Measurements from ENCODE around the gene CCSER1.

CCSER1 gene

GRCh38 chr4:90950385-90950841 lies 823.2 kb downstream of the CCSER1 start:
- no peak overlapping the region for H3K4me3 ChIP-seq (ENCODE audit: low read length)
- TF ChIP-seq CTCF (conservative IDR thresholded peaks at IDR 0.05; ENCODE audit: low read depth, low read length), result no peak
- DNase-seq (ENCODE audit: low read depth), result no peak

DNA sequence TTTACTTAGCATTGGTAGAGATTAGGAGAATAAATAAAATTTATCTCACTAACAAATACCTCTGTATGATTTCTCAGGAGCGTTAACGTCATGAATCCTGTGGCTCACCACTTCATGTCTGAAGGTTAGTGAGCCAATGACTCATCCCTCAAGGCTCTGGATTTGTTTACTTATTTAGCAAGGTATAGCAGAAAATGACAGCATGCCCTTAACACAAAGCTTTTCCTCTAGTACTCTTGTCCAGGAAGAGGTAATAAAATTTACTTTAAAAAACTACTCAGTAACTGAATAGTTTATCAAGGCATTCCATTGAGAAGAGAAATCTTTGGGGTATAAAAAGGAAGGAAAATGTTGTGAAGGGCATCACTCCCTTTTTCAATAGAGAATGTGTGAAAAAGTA lies 823.8 kb downstream of the CCSER1 start:
- TF ChIP-seq CTCF (conservative IDR thresholded peaks at IDR 0.05; ENCODE audit: low read depth, low read length), result no peak
- no peak overlapping the region for H3K4me3 ChIP-seq (ENCODE audit: low read length)
- peak; percentile 69 for DNase-seq (ENCODE audit: low read depth)

DNA sequence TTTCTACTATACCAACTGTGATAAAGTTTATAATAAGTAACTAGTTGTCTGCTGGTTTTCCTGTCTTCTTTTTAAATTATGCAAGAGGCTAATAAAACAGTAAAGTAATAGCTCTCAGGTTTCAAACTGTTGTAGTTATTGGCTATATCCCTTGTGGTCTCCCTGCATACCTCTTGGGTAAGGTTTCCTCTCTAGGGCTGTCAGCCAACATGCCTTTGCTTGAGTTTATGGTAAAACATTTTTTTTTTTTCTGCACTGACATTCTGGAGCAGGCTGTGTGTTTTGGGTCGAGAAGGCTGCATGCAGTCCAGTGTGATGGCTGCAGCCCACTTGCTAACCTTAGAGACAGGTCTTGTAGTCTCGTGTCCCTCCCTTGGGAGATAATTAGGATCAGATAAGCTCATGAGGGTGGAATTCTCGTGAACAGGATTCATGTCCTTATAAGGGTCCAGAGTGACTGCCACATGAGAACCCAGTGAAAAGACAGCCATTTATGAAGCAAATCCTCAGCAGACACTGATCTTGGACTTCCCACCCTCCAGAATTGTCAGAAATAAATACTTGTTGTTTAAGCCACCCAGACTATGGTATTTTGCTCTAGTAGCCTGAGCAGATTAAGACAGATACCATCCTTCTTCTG lies 831.2 kb downstream of the CCSER1 start:
- peak; percentile 42 for DNase-seq (ENCODE audit: low read depth)
- TF ChIP-seq CTCF (conservative IDR thresholded peaks at IDR 0.05; ENCODE audit: low read depth, low read length), result no peak
- H3K4me3 ChIP-seq (ENCODE audit: low read length), result no peak overlapping the region

DNA sequence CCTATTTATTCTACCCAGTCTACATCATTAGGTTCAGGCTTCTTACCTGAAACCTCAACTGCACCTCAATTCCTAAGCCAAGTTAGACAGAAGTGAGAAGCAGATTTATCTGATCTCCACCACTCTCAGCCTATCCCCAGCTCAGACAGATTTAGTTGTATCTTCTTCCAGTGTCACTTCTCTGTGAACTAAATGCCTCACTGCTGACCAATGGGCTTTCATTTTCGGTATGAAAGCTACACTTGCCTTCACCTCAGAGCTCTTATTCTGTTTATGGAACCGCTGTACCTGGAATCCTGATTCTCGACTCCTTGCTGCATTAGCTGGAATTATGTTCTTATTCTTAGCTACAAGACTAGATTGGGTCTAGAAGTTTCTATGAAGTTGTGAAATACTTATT lies 833.2 kb downstream of the CCSER1 start:
- H3K4me3 ChIP-seq (ENCODE audit: low read length), result no peak overlapping the region
- no peak for TF ChIP-seq CTCF (conservative IDR thresholded peaks at IDR 0.05; ENCODE audit: low read depth, low read length)
- DNase-seq (ENCODE audit: low read depth), result no peak

DNA sequence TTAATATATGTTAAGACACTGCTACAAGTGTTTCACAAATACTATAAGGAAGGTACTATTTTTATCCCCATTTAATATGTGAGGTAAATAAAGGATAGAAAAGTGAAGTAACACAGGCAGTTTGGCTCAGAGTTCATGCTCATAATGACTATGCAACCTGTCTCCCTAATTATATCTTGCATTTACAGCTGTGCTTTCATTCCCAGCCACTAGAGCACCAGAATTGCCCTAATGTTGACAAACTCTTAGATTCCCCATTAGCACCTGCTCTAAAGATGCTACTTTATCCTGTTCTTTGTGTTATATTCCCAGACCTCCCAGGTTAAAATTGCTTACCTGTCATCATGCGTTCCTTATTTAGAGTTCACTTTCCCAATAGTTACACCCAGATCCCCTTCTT lies 833.6 kb downstream of the CCSER1 start:
- DNase-seq (ENCODE audit: low read depth), result no peak
- H3K4me3 ChIP-seq (ENCODE audit: low read length), result no peak overlapping the region
- peak; percentile 7 for TF ChIP-seq CTCF (conservative IDR thresholded peaks at IDR 0.05; ENCODE audit: low read depth, low read length)

DNA sequence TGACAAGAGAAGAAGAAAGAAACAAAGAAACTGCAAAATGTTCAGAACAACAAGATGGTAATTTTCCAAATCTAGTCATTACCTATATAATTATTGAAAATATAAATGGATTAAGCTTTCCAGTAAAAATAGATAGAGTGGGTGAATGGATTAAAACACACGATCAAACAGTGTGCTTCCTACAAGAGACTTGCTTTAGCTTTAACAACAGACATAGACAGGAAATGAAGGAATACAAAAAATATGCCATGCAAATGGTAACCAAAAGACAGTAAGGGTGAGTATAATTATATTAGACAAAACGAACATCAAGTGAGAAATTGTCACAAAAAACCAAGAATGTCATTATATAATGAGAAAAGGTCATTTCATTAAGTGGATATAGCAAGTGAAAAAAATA lies 842.8 kb downstream of the CCSER1 start:
- no peak for TF ChIP-seq CTCF (conservative IDR thresholded peaks at IDR 0.05; ENCODE audit: low read depth, low read length)

GRCh38 chr4:90977726-90978125 lies 850.5 kb downstream of the CCSER1 start:
- no peak overlapping the region for H3K4me3 ChIP-seq (ENCODE audit: low read length)
- TF ChIP-seq CTCF (conservative IDR thresholded peaks at IDR 0.05; ENCODE audit: low read depth, low read length), result no peak
- DNase-seq (ENCODE audit: low read depth), result no peak

More for the DNA sequence above, 842.8 kb downstream of the CCSER1 start:
- DNase-seq (ENCODE audit: low read depth), result no peak
- no peak overlapping the region for H3K4me3 ChIP-seq (ENCODE audit: low read length)
